OCI-LY7 (cell line): ENCODE results near the gene LSS.

ENCODE experiments used
- EZH2phosphoT487 ChIP-seq: fragments of 200-600 bp; sonication (generic); IDR thresholded peaks from 2 replicates; pipeline ENCODE4 v1.6.1; 2018; ENCODE audit warnings: low read depth, borderline replicate concordance, mild to moderate bottlenecking, mixed run types, antibody characterized with exemption, low read length, moderate library complexity, mixed read lengths
- TF ChIP-seq, protein P1 (sequence below): fragments of 200-600 bp; sonication (generic); conservative IDR thresholded peaks from 2 replicates; pipeline ENCODE4 v1.5.1; 2014; ENCODE audit warnings: mild to moderate bottlenecking, antibody characterized with exemption, low read length, moderate library complexity, mixed read lengths

DNA sequence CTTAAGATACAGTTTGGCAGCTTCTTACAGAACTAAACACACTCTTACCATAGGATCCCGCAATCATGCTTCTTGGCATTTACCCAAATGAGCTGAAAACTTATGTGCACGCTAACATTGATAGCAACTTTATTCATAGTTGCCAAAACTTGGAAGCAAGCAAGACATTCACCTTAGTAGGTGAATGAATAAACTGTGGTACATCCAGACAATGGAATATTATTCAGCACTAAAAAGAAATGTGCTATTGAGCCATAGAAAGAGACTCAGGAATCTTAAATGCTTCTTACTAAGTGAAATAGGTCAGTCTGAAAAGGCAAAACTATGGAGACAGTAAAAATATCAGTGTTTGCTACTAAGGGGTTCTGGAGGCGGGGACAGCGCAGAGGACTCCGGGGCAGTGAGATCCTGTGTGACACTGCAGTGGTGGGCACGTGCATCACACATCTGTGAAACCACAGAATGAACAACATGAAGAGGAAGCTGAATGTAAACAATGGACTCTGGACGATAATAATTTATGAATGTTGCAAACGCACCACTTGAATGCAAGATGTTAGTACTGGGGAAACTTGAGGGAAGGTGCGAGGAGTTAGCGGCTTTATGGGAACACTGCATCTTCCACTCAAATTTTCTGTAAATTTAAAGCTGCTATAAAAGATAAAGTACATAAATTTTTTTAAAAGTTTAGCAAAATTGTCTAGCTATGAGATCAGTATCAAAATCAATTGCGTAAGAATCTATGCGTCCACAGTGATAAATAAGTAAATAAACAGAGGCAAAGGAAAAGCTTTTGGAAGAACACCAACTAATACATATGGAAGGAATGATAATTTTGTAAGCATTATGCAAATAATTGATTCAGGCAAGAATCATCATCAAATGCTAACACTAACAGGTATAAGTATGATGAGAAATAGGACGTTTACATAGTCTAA, 28.9 kb downstream of the LSS start:
- TF ChIP-seq, protein P1, sequence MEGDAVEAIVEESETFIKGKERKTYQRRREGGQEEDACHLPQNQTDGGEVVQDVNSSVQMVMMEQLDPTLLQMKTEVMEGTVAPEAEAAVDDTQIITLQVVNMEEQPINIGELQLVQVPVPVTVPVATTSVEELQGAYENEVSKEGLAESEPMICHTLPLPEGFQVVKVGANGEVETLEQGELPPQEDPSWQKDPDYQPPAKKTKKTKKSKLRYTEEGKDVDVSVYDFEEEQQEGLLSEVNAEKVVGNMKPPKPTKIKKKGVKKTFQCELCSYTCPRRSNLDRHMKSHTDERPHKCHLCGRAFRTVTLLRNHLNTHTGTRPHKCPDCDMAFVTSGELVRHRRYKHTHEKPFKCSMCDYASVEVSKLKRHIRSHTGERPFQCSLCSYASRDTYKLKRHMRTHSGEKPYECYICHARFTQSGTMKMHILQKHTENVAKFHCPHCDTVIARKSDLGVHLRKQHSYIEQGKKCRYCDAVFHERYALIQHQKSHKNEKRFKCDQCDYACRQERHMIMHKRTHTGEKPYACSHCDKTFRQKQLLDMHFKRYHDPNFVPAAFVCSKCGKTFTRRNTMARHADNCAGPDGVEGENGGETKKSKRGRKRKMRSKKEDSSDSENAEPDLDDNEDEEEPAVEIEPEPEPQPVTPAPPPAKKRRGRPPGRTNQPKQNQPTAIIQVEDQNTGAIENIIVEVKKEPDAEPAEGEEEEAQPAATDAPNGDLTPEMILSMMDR, result no peak
- TF ChIP-seq EZH2phosphoT487, result no peak
